ENCODE data around the gene CRABP2. TPM values are rescaled to one million over a fixed set of nuclear protein-coding genes. Genes with fewer than 3 reads are reported as not detected.

Gene CRABP2
- total and polyA plus RNA-seq, 2 of the 13 experiments (the other 11 are each of a cell fraction or from before 2014, with no cell fraction given): 0.40 to 0.60 TPM

DNA sequence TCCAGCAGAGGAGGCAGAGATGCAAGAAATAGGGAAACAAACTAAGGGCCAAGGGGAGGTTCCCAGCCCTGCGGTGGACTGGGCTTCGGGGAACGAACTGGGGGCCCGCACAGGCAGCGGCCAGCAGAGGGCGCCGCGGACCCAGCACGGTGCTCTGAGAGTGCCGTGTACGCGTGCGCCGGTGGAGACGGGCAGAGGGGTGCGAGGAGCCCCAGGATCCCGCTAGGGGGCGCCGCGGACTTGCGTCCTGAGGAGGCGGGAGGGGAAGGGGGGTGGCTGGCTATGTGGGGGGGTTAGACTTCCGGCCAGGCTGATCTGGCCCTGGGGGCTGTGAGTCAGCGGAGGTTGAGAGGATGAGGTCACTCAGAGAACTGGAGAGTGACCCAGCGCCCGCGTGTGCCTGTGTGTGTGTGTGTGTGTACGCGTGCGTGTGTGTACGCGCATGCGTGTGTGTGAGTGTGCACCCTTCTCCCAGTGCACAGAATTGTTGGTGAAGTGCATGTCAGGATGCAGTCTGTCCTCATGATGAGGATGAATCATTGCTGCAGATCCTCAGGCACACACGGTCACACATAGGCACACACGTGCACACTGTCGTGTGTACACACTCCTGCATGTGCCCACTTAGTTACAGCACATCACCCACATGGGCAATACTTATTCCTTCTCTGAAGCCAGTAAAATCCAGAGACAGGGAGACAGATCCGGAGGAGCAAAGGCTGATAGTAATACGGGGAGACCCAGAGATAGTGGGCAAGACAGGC is 45.2 kb downstream of the CRABP2 start (continued):
- TF ChIP-seq, protein P1, sequence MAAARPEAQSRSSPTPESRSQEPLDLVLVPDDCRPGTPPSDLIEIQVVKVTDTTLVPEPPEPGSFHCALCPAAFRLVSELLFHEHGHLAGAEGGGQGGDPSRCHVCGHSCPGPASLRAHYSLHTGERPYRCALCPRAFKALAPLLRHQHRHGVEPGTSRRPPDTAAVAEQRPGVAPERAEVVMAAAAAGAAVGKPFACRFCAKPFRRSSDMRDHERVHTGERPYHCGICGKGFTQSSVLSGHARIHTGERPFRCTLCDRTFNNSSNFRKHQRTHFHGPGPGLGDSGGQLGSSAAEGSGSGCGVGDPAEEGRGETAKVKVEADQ (CRISPR knock-in tag; IDR thresholded peaks at IDR 0.05; ENCODE audit: borderline replicate concordance): no peak
- TF ChIP-seq ZC3H13 (CRISPR knock-in tag; IDR thresholded peaks at IDR 0.05): peak; percentile 77; the same call in 1 of the 2 replicates
- no peak for TF ChIP-seq NCOA5 (CRISPR knock-in tag; IDR thresholded peaks at IDR 0.05)
- TF ChIP-seq ZNF850 (CRISPR knock-in tag; conservative IDR thresholded peaks at IDR 0.05): no peak
- peak; percentile 79; the same call in 1 of the 2 replicates for TF ChIP-seq ZIK1 (CRISPR knock-in tag; IDR thresholded peaks at IDR 0.05; ENCODE audit: borderline replicate concordance, low read depth)
- no peak for TF ChIP-seq KLF13 (CRISPR knock-in tag; IDR thresholded peaks at IDR 0.05)
- TF ChIP-seq ATF1 (CRISPR knock-in tag; IDR thresholded peaks at IDR 0.05): no peak
- TF ChIP-seq, protein P2, sequence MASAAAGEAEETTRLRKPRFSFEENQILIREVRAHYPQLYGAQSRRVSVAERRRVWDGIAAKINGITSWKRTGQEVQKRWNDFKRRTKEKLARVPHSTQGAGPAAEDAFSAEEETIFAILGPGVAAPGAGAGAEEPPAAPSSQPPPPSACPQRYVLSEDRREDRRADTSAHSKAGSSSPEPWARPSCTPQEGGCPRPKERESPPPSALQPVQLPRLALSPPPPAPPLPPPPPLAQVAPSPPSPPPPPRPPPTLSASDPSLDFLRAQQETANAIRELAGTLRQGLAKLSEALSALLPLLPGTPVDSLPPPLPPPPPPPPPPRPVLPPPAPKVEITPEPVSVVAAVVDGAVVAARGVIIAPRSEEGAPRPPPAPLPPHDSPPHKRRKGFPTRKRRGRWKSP (CRISPR knock-in tag; IDR thresholded peaks at IDR 0.05): 0 out of 2 replicates have a peak, but pooled peaks have one; percentile 8
- TF ChIP-seq NR3C1 (CRISPR knock-in tag; IDR thresholded peaks at IDR 0.05): no peak
- no peak for TF ChIP-seq KMT2A (CRISPR knock-in tag; IDR thresholded peaks at IDR 0.05)
- TF ChIP-seq HOXD1 (CRISPR knock-in tag; IDR thresholded peaks at IDR 0.05): no peak
- TF ChIP-seq RCOR2 (CRISPR knock-in tag; IDR thresholded peaks at IDR 0.05): 0 out of 2 replicates have a peak, but pooled peaks have one; percentile 34
- peak; percentile 75 for TF ChIP-seq THAP11 (CRISPR knock-in tag; IDR thresholded peaks at IDR 0.05)
- TF ChIP-seq FOXK1 (CRISPR knock-in tag; IDR thresholded peaks at IDR 0.05; ENCODE audit: borderline replicate concordance, low read depth): peak; percentile 80; the same call in 1 of the 2 replicates
- TF ChIP-seq ZGPAT (CRISPR knock-in tag; IDR thresholded peaks at IDR 0.05): peak; percentile 86
- TF ChIP-seq ZNF230 (CRISPR knock-in tag; IDR thresholded peaks at IDR 0.05): no peak
- TF ChIP-seq ELF1 (CRISPR knock-in tag; IDR thresholded peaks at IDR 0.05): peak; percentile 63
- TF ChIP-seq NONO (IDR thresholded peaks at IDR 0.05): no peak
- peak; percentile 89 for TF ChIP-seq NONO (CRISPR knock-in tag; conservative IDR thresholded peaks at IDR 0.05)
- peak; percentile 62 for TF ChIP-seq CBFB (CRISPR knock-in tag; IDR thresholded peaks at IDR 0.05)
- peak; percentile 24; the same call in 1 of the 2 replicates for TF ChIP-seq ZNF776 (CRISPR knock-in tag; IDR thresholded peaks at IDR 0.05)
- 0 out of 2 replicates have a peak, but pooled peaks have one; percentile 37 for TF ChIP-seq ZBTB3 (CRISPR knock-in tag; IDR thresholded peaks at IDR 0.05; ENCODE audit: borderline replicate concordance, low read depth)
- TF ChIP-seq MZF1 (CRISPR knock-in tag; IDR thresholded peaks at IDR 0.05; ENCODE audit: borderline replicate concordance): no peak
- peak; percentile 94 for TF ChIP-seq SAP130 (CRISPR knock-in tag; IDR thresholded peaks at IDR 0.05; ENCODE audit: low read depth)
- 0 out of 2 replicates have a peak, but pooled peaks have one; percentile 37 for TF ChIP-seq GFI1 (CRISPR knock-in tag; IDR thresholded peaks at IDR 0.05; ENCODE audit: borderline replicate concordance)
- TF ChIP-seq JUNB (CRISPR knock-in tag; IDR thresholded peaks at IDR 0.05; ENCODE audit: borderline replicate concordance): peak; percentile 78; the same call in 1 of the 2 replicates
- TF ChIP-seq ZNF430 (CRISPR knock-in tag; IDR thresholded peaks at IDR 0.05): no peak; the same call in 1 of the 2 replicates
- no peak for TF ChIP-seq THAP8 (CRISPR knock-in tag; IDR thresholded peaks at IDR 0.05; ENCODE audit: borderline replicate concordance)
- TF ChIP-seq ZSCAN22 (CRISPR knock-in tag; IDR thresholded peaks at IDR 0.05): no peak
